NCI-H2029 (cell line): Measurements from ENCODE around the gene LHX6.

Source experiments
- DNase-seq: peaks from one replicate; lab custom pipeline; 2025; lab: John Stamatoyannopoulos, UW

LHX6 gene

DNA sequence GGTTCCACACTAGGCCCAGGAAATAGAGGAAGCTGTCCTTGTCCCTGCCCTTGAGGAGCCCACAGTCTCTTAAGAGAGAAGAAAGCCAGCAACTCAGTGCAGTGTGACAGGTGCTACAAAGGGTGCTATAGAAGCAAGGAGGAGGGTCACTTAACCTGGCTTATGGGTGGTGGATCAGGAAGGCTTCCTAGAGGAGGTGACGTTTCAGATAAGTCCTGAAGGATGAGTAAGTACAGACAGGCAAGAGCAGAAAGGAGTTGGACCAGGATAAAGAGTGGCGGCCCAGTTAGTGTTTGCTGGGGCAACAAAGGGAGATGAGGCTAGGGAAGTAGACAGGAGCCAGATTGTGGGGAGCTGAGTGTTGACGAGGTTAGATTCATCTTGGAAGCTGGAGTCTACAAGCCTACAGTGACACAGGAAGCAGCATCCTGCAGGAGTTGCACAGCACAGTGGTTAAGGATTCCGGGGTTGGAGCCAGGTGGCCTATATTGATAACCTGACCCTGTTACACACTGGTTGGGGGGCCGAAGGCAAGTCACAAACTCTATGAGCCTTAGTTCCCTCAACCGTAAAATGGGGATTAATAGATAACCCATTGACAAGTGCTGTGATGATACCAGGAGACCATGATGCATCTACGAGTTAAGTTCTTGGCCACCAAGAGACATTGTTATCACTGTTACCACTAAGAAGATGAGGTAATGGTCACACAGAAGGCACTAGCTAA, 5.4 kb upstream of the LHX6 start:
- DNase-seq, result no peak

DNA sequence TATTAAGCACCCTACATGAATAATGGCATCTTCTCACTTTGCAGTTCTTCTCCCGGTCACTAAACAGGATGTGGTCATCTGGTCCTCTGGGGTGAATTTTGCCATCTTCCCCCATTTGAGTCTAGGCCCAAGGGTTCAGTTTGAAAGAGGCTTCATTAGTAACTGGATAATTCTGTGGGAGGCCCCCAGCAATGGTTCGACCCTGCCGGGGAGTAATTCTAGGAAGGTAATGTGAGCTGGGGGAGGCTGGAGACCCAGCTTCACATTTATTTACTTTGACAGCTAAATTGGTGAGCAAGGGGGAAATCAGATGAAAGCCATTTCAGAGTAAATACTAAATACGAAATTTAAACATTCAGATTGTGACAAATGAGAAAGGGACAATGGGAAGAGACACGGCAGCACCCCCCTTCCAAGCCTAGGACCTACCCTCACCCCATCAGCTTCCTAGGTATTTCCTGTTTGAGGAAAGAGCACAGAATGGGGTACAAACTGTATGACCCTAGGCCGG, 4.1 kb upstream of the LHX6 start:
- no peak for DNase-seq

DNA sequence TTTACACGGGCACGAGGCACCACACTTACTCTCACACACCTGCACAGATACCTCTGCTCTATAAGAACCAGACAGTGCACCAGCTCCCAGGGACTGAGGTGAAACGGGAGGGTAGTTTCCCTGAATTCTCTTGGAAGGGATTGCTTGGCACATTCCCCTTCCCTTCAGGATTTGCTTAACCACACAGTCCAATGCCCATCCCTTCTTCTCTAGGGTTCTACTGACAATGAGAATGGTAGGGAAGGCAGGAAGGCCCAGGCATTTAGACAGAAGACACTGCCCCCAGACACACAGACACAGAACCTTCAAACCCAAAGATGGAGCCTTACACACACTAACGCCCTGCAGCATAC, 704 bp upstream of the LHX6 start:
- DNase-seq, result no peak

DNA sequence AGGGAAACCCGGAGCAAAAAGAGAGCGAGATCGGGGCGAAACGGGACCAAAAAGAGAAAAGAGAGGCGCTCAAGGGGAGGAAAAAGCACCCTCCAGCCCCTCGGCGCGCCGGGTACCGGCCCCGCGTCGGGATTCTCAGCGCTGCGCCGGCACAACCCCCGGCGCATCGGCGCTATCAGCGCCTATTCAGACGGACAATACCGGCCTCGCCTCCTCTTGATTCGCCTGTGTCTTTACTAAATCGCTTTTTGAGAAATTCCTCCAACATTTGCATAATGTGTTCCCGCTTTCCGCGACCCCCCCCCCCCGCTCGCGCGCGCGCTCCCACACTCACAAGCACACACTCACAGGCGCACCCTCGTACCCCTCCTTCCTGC, 578 bp downstream of the LHX6 start:
- no peak for DNase-seq

DNA sequence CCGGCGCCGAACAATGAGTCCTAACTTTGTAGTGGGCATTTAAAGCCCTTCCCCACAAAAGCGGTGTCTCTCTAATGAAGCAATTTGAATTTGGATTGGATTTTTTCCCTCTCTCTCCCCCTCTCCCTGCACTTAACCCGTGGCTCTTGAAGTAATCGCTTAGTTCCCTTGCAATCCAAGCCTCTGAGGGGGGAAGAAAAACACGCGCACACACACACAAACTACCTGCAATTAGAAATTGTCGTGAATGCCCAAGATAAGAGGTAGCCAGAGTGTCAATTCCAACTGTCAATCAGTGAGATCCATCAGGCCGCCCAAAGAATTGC, 1.2 kb downstream of the LHX6 start:
- no peak for DNase-seq

DNA sequence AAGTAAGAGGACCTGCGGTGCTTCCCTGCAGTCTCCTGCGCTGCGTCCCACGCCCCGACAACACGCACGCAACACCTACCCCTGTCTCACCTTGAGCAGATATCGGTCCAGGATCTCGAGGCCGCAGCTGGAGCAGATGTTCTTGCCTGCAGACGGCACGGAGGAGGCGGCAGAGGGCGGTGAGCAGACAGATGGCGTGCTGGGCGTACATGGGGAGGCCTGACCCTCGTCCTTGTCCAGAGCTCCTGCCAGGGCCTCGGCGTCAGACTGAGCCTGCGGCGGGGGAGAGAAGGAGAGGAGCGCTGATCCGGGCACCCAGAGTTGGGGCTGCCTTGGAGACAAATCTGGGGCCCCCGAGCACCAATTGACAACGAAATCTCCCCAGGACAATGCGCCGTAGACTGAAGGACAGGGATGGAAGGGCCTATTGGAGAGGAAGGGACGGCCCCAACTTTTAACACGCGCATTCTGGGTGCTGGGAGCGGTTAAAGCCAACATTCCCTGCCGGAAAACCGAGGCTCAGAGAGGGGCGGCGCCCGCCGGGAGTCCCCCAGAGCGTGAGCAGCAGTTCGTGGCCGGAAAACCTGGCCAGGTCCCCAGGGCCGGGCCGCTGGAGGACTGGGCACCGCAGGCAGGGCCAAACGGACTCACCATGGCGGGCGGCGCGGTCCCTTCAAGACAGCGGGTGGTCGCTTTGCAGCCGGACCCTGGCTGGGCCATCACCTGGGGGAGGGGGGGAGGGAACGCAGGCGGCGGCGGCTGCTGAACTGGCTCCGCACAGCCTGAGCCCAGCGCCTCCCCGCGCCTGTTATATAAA, 1.8 kb downstream of the LHX6 start:
- no peak for DNase-seq

DNA sequence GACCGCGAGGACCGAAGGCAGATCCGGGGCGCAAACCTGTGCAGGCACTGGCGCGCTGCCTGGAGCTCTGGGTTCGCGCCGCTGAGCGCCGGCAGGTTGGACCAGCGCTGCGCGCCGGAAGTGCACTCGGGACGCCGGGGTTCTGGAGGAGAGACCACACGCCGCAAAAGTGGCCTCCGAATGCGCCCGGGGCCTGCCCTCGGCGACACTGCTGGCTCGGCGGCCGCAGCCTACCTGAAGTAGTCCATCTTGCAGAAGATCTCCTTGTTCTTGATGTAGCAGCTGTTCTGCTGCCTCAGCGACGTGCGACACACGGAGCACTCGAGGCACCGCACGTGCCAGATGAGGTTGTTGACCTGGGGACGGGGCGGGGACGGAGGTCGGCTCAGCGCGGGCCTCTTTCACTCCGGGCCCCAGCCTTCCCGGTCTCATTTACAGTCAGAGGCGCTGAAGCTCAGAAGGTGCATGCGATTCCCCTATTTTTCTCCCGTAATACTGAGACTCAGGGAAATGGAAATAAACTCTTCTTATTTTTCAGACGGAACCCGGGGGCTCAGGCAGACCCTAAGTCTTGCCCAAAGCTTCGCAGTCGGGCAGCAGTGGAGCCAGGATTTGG, 2.5 kb downstream of the LHX6 start:
- no peak for DNase-seq

DNA sequence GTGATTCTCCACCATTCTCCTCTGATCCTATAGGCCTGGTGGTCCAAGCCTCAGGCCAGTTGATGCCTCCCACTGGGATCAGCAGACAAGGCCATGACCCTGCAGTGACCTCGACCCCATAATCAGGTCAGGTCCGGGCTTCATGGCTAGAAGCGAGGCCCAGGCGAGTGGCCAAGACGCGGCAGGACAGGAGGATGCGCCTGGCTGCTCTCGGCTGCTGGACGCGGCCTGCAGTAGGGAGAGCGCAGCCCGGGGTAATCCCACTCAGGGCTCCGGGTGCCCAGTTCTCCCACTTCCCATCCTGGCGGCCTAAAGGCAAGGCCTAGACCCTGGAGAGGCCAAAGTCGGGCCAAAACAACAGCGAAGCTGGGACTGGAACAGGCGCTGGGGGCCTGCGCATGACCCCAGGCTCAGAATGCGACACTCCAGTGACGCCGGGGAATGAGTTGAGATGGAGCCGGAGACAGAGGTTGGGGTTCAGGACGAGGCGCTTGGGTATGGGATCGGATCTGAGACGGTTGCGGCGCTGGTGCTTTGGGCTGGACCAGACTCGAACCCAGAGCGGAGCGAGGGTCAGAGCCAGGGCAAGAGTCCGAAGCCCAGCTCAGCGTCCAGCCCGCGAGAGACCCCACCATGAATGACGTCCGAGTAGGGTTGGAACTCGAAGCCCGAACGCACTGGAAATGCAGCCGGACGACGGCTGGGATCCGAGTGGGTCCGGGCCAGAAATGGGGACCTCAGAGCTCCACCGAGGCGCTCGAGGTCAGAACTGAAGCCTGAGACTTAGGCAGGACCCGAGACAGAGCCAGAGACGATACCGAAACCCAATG, 3.2 kb downstream of the LHX6 start:
- DNase-seq, result no peak

DNA sequence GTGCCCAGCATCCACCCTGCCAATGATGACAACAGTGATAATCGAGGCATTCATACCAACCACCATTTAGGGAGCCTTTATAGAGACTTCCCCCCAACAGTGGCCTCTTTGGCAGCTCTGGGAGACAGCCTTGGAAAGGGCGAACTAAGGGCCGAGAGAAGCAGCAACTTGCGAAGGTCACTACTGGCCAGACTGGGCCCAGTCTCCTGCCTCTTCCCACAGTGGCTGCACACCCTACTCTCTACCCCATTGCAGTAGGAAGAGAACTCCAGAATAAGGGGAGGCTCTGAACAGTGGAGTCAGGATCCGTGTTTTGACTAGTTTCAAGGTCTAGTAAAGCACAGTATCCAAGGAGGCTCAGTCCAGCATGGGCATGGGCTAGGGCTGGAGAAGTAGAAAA, 5.3 kb downstream of the LHX6 start:
- DNase-seq, result no peak

DNA sequence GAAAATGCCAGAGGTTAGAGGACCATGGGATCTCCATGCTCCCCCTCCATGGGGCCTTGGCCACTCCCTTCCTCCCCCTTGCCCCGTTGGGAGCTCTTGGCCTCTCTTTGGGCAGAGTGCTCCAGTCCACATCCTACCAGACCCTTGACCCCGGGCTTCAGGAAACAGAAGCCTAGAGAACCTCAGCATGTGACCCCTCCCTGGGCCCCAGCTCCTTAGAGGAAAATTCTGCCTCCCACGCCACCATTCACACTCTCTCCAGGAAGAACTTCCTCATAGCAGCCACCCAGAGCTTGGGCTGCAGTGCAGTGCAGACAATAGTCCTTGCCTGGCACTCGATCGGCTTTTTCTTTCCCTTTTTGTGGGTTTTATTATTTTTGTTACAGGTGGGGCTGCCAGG, 6.0 kb downstream of the LHX6 start:
- no peak for DNase-seq

DNA sequence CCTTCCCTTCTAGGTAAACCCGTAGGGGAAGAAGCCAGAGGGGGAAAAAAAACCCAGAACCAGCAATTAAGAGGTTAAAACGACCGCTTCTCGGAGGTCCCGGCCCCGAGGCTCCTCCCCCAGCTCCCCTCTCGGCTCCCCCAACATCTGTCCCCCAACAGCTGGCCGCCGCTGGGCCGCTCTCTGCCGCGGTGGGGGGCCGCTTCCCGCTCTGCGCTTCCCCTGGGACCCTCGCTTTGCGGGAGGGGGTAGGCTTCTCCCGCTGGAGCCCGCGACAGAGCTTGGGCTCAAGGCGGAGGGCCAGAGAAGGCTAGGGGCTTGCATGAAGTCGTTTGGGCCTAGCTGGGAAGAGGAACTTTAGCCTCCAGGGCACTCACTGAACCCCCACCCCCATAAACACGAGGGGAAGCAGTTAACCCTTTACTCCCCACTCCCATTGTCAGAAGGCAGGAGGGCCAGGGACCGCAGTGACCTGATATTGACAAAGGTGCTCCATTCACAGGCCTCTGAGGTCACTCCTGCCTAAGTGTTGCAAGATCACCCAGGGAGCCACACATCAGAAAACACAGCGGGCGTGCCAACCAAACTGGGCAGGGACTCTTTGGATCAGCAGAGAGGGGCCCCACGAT, 7.5 kb downstream of the LHX6 start:
- no peak for DNase-seq

DNA sequence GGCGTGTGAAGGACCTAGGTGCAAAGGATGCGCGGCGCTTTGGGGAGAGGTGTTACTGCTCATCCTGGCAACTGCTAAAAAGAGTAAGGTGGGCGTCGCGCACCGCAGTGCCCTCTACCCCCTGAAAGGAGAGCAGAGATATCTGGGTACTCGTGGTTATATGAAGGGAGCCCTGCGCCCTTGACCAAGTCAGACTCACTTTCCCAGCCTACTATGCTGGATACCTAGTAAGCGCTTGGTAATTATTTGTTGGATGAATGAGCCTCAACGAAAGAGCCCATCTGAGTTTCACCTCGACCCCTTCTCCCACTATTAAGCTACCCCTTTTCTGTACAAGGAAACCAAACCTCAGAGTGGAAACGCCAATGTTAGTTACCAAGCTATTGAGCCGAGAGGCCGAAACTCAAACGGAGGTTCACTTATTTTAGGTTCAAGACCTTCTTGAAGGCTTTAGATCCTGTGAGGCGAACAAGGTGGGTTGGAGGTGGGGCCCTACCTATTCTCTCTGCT, 8.0 kb downstream of the LHX6 start:
- no peak for DNase-seq

DNA sequence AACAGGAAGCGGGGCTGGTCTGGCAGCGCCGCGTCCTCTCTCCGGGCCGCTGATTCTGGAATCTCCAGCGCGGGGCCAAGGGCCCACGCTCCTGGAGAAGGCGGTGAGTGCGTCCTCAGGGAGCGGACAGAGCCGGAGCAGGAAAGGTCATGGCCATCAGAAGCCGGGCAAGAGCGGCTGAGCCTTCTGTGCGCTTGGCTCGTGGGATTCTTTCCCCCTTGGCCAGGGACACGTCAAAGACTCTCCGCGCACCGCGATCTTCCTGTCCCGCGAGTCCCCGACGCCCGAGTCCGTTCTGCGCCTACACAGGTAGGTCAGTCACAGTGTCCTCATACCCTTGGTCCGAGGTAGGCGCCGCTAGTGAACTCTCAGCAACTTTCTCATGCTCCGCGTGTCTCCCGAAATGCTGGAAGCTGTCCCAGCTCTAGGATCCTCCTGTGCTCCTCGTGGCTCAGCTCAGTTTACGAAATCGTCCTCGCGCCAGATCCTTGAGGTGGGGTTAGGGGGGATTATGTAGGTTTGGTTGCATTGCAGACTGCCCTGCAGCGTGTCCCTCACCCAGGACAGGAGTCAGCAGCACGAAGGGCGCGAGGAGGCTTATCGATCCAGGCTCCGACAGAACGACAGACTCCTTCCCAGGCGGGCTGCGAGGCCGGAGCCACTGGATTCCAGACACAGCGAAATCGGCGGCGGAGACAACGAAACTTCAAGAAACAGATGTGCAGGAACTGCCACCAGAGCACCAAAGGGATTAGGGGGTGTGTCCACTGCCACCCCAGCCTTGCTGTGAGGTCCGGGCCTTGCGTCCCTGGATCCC, 8.7 kb downstream of the LHX6 start:
- no peak for DNase-seq

DNA sequence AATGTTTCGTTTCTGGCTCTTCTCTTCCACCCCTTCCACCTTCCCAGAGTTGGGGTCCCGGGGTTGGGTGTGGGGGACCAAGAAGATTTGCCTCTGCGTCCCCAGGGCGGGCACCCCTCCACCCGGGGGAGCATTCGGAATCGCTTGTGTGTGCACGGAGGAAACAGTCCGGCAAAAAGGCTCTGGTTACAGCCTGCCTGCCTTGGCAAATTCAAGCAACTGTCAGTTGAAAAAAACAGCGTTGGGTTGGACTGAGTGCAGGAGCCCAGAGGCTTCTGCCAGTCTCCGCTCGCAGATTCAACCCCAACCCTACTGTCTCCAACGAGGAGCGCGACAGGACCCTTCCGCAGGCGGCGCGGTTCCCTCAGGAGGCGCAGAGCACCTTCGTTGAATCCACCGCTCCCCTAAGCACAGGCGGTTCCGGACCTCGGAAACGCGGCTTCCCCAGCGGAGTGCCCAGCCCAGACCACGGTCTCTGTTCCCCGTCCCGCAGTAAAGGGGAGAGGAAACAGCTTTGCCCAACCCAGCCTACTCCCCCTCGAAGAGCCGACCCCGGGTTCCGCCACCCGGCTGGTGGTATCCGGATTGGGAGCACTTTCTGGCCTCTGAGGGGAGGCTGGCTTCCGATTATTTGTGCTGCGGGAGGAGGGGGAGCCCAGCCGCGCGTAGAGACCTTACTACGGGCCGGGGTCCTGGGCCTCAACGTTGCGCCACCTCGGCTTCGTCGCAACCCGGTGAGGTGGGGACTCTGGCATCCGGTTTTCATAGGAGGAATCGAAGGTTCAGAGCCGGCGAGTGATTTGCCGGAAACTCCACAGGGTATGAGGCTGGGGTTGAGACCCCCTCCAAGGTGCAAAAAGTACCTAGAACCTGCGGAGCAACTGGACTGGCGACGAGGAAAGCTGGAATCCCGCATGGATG, 9.6 kb downstream of the LHX6 start:
- no peak for DNase-seq

DNA sequence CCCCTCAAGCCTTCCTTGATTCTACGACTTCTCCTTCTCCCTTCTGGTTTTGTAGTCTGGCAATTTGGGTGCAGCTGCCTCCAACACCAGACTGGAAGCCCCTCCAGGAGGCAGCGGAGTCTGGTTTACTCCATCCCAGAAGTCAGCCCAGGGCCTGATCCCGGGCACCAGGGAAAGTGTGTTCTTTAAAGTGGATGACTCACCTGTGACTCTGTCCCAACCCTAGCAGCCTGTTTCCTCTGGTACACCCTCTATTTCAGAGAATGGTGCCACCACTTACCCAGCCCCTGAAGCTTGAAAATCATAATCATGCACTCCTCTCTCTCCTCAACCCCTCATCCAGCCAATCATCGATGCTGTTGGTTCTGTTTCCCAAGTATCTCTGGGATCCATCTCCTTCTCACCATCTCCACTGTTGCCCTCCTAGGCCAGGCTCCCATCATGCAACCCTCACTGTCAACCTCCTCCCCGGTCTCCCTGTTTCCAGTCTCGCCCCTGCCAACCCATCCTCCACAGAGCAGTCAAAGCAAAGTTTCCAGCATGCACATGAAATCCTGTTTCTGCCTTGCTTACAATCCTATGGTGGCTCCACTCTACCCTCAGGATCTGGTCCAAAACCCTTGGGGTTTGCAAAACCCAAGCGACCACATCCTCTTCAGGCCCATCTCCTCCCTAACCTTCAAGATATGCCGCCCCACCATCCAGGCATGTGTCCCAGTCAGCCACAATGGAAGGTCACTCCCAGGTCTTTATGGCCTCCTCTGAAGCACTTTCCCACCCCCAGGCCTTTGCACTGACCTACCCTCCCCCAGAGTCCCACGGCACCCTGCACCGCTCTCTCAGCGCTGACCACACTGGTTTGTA, 10.5 kb downstream of the LHX6 start:
- DNase-seq, result no peak

DNA sequence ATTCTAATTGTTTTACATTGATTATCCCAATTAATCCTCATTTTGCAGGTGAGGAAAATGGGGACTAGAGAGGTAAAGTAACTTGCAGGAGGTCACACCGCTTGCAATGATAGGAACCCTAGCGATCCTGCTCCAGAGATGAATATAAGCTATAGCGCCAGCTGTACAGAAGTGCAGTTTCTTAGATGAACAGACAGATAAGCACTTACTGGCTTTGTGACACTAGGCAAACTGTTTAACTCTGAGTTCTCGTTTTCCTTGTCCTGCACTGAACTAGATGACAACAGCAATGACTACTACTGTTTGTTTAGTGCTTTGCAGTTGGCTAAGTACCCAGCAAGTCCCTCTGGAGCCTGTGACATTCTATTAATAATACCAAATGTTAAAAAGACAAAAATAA, 11.1 kb downstream of the LHX6 start:
- no peak for DNase-seq

DNA sequence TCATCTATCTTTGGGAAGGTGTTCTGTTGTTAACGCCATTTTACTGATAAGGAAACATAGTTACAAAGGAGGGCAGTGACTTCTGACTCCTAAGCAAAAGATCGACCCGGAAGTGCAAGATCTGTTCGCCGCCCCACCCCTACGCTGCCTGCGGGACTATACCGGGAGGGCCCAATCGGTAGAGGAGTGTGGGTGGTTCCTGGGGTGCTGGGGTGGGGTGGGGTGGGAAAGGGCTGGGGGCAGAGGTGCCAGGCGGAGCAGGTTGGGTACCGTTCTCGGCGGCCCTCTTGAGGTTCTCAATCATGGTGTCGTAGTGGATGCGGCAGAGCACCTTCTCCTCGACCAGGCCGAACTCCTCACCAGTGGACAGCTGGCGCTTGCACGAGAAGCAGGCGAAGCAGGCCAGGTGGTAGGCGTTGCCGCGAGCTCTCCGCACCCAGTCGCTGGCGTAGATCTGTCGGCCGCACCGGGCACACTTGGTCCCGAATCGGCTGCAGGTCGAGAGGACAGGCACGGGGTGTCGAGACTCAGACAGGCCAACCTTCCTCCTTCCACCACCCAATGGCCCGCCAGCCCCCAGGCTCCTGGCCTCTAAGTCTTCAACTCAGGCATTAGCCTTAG, 11.8 kb downstream of the LHX6 start:
- DNase-seq, result no peak

DNA sequence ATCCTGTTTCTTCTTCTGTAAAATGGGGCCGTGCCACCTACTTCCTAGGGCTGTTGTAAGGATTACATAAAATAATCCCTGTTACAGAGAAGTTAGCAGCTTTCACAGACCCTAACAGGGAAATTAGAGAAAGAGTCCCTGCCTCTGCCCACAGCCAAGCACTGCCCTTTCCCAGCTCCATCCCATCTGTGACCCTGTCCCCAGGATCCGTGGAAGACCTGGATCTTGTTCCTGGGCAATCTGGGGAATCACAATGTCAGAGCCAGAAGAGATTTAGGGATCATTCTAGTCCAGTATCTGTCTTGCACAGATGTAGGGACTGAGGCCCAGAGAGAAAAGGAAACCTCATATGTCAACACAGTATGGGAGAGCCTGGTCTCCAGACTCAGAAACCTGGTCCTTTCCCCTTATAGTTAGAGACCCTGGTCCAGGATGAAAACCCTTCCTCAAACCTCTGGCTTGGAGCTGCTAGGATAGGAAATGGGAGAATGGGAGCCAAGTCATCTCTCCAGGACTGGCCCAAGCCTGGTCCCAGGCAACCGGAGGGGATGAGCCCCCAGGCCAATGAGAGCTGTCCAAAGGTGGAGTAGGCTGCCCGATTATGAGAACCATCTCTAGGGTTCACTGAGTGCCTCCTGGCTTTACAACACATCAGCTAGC, 12.5 kb downstream of the LHX6 start:
- DNase-seq, result no peak
